ENCODE measurements around the gene NPR3.

- TF ChIP-seq YY1 (IDR thresholded peaks at IDR 0.05; ENCODE audit: insufficient read depth, insufficient read length) (no peak), ZNF274 (IDR thresholded peaks at IDR 0.05; ENCODE audit: low read depth, low read length) (no peak), SUZ12 (IDR thresholded peaks at IDR 0.05; ENCODE audit: extremely low read depth, insufficient read depth, insufficient read length) (no peak)
Observed at GRCh38 chr5:32812399-32812798, 101.3 kb downstream of the NPR3 start.
